Common myeloid progenitor, CD34-positive (primary cell): Measurements from ENCODE around the gene FAR2.

Experiments
- CTCF ChIA-PET: fragments of 350-600 bp; sonication (Branson Sonifier 250); formaldehyde crosslinking; loops from one replicate; lab custom pipeline; 2021; ENCODE audit warnings: antibody characterized with exemption; lab: Charles Lee
- POLR2A ChIA-PET: fragments of 350-600 bp; sonication (Branson Sonifier 250); formaldehyde crosslinking; loops from one replicate; lab custom pipeline; 2021; ENCODE audit warnings: antibody characterized with exemption; lab: Charles Lee
- DNase-seq, 3 donors: peaks; one replicate each; pipeline versions ENCODE4 v3.0.0 to v3.0.0-alpha.2; 2013
- H3K27ac ChIP-seq, 2 experiments: 1 replicate in 1 of 2; 2 replicates in 1 of 2; pipeline ENCODE4 v1.7.0; 2013; ENCODE audit warnings: inconsistent platforms in 2 of 2, low read length in 2 of 2, mild to moderate bottlenecking in 2 of 2, low read depth in 1 of 2, moderate library complexity in 1 of 2; ENCODE audit not compliant: severe bottlenecking in 2 of 2, insufficient read depth in 1 of 2, poor library complexity in 1 of 2
- H3K27me3 ChIP-seq, 5 experiments: replicated peaks in 2 of 5; 1 replicate in 3 of 5; 2 replicates in 2 of 5; pipeline versions ENCODE4 v1.6.1 to v1.7.0; 2013; ENCODE audit warnings: low read length in 4 of 5, mild to moderate bottlenecking in 2 of 5, moderate library complexity in 2 of 5, inconsistent platforms in 1 of 5; ENCODE audit not compliant: insufficient read depth in 5 of 5, control insufficient read depth in 4 of 5
- H3K36me3 ChIP-seq, 4 experiments: 1 replicate in 2 of 4; 2 replicates in 2 of 4; pipeline versions ENCODE4 v1.6.1 to v1.7.0; 2013; ENCODE audit warnings: low read length in 3 of 4, control low read depth in 1 of 4, mild to moderate bottlenecking in 1 of 4; ENCODE audit not compliant: control insufficient read depth in 4 of 4, insufficient read depth in 4 of 4
- H3K4me1 ChIP-seq, 4 experiments: 1 replicate in 3 of 4; 2 replicates in 1 of 4; pipeline versions ENCODE4 v1.6.1 to v1.7.1; 2013; ENCODE audit warnings: low read length in 3 of 4, mild to moderate bottlenecking in 3 of 4, control low read depth in 1 of 4, inconsistent platforms in 1 of 4, moderate library complexity in 1 of 4; ENCODE audit not compliant: control insufficient read depth in 4 of 4, insufficient read depth in 4 of 4; ENCODE audit errors: control extremely low read depth in 1 of 4
- H3K4me3 ChIP-seq, 7 experiments: 1 replicate in 4 of 7; 2 replicates in 3 of 7; pipeline versions ENCODE4 v1.5.1 to v1.7.0; 2013; ENCODE audit warnings: mild to moderate bottlenecking in 7 of 7, low read length in 6 of 7, moderate library complexity in 6 of 7, inconsistent platforms in 2 of 7, low read depth in 2 of 7, control low read depth in 1 of 7; ENCODE audit not compliant: insufficient read depth in 4 of 7, control insufficient read depth in 1 of 7; ENCODE audit errors: extremely low read depth in 1 of 7
- H3K9me3 ChIP-seq, 5 experiments: 1 replicate in 4 of 5; 2 replicates in 1 of 5; pipeline versions ENCODE4 v1.6.1 to v1.7.1; 2013; ENCODE audit warnings: low read length in 4 of 5, mild to moderate bottlenecking in 2 of 5, inconsistent platforms in 1 of 5, low read depth in 1 of 5, moderate library complexity in 1 of 5; ENCODE audit not compliant: control insufficient read depth in 4 of 5, insufficient read depth in 2 of 5; ENCODE audit errors: control extremely low read depth in 1 of 5
- WGBS: methylation state at CpG from one replicate; pipeline ENCODE4 v1.1.5; 2013; ENCODE audit not compliant: insufficient coverage; 5-methylcytosine and 5-hydroxymethylcytosine counted together

Gene FAR2

GRCh38 chr12:29145372-29146170 lies 3.5 kb upstream of the FAR2 start:
- no peak overlapping the region for H3K27ac ChIP-seq
- POLR2A ChIA-PET, result no interaction called here
- no peak for DNase-seq
- WGBS, result 97% methylated on average over 8 of the region's 14 CpGs
- CTCF ChIA-PET, result interaction anchor here (0.6 to 2.2 kb wide), 8 partner anchors 12 to 172 kb away, joined by 3 to 7 read pairs (median 4); no protein-coding TSS in a partner anchor
- H3K9me3 ChIP-seq, result peaks cover 0 to 6% (median 2%) of the 10 kb centered on the region in 5 experiments
- no peaks in the 10 kb centered on the region for H3K36me3 ChIP-seq
- no peaks in the 10 kb centered on the region for H3K27me3 ChIP-seq
- H3K4me1 ChIP-seq, result peaks cover 14 to 28% (median 22%) of the 10 kb centered on the region in 4 experiments
- no peak overlapping the region for H3K4me3 ChIP-seq

- ChIA-PET POLR2A (no interaction called here), CTCF (interaction anchor here (0.6 to 2.2 kb wide), 6 partner anchors 13 to 172 kb away, joined by 3 to 7 read pairs (median 4); no protein-coding TSS in a partner anchor)
- peaks cover 18 to 34% (median 27%) of the 10 kb centered on the region in 4 experiments for H3K4me1 ChIP-seq
- H3K4me3 ChIP-seq, result no peak overlapping the region
- H3K27me3 ChIP-seq, result no peaks in the 10 kb centered on the region
- peaks cover 0 to 5% (median 2%) of the 10 kb centered on the region in 5 experiments for H3K9me3 ChIP-seq
- DNase-seq, result peak in 2 of 3 donors; percentile 65 to 79
- H3K27ac ChIP-seq, result no peak overlapping the region
- H3K36me3 ChIP-seq, result peaks cover 0 to 3% (median 0%) of the 10 kb centered on the region in 4 experiments
Observed at GRCh38 chr12:29146196-29146595, 2.9 kb upstream of the FAR2 start.

- H3K36me3 ChIP-seq, result peaks cover 0 to 5% (median 0%) of the 10 kb centered on the region in 4 experiments
- peaks cover 29 to 52% (median 45%) of the 10 kb centered on the region in 4 experiments for H3K4me1 ChIP-seq
- H3K27me3 ChIP-seq, result no peaks in the 10 kb centered on the region
- DNase-seq, result peak in 2 of 3 donors; percentile 44 to 56
- peak overlapping the region; percentile 57 to 96 (median 90) for H3K4me3 ChIP-seq
- CTCF ChIA-PET, result interaction anchor here (0.7 to 2.0 kb wide), 11 partner anchors 14 to 228 kb away, joined by 3 to 7 read pairs (median 4); no protein-coding TSS in a partner anchor
- H3K27ac ChIP-seq, result peak overlapping the region; percentile 93 to 96
- WGBS, result 3% methylated on average over 7 of the region's 14 CpGs
- peaks cover 0 to 2% (median 0%) of the 10 kb centered on the region in 5 experiments for H3K9me3 ChIP-seq
- POLR2A ChIA-PET, result interaction anchor here (0.7 to 2.6 kb wide), 8 partner anchors 16 to 170 kb away, joined by 3 to 31 read pairs (median 4); no protein-coding TSS in a partner anchor
Observed at GRCh38 chr12:29147731-29148595, 1.1 kb upstream of the FAR2 start.

GRCh38 chr12:29148596-29148910 lies 525 bp upstream of the FAR2 start:
- H3K4me1 ChIP-seq, result peaks cover 35 to 58% (median 51%) of the 10 kb centered on the region in 4 experiments
- peak overlapping the region; percentile 57 to 96 (median 90) for H3K4me3 ChIP-seq
- CTCF ChIA-PET, result interaction anchor here (0.8 to 2.0 kb wide), 12 partner anchors 12 to 227 kb away, joined by 3 to 7 read pairs (median 4); no protein-coding TSS in a partner anchor
- no peaks in the 10 kb centered on the region for H3K27me3 ChIP-seq
- DNase-seq, result no peak
- POLR2A ChIA-PET, result interaction anchor here (0.7 to 2.6 kb wide), 10 partner anchors 16 to 169 kb away, joined by 3 to 31 read pairs (median 4); no protein-coding TSS in a partner anchor
- H3K9me3 ChIP-seq, result peaks cover 0 to 2% (median 0%) of the 10 kb centered on the region in 5 experiments
- WGBS, result 0% methylated on average over 8 of the region's 10 CpGs
- H3K27ac ChIP-seq, result peak overlapping the region; percentile 93 to 96
- H3K36me3 ChIP-seq, result peaks cover 0 to 5% (median 0%) of the 10 kb centered on the region in 4 experiments

GRCh38 chr12:29149691-29150281 lies 708 bp downstream of the FAR2 start:
- H3K4me1 ChIP-seq, result peaks cover 43 to 67% (median 59%) of the 10 kb centered on the region in 4 experiments
- DNase-seq, result peak in 1 of 3 donors; percentile 55
- ChIA-PET CTCF (interaction anchor here (1.0 to 2.0 kb wide), 6 partner anchors 10 to 78 kb away, joined by 3 to 6 read pairs (median 4); no protein-coding TSS in a partner anchor), POLR2A (interaction anchor here (0.6 to 2.6 kb wide), 8 partner anchors 10 to 138 kb away, joined by 3 to 31 read pairs (median 3); no protein-coding TSS in a partner anchor)
- H3K27ac ChIP-seq, result peak overlapping the region; percentile 93 to 96
- H3K4me3 ChIP-seq, result peak overlapping the region; percentile 57 to 96 (median 90)
- peaks cover 0 to 2% (median 0%) of the 10 kb centered on the region in 5 experiments for H3K9me3 ChIP-seq
- under 1% methylated on average over 25 of the region's 34 CpGs for WGBS
- H3K36me3 ChIP-seq, result peaks cover 0 to 5% (median 0%) of the 10 kb centered on the region in 4 experiments
- H3K27me3 ChIP-seq, result no peaks in the 10 kb centered on the region

- no peak for DNase-seq
- Histone ChIP-seq H3K4me3 (peak overlapping the region in 6 of 7 experiments; percentile 61 to 96 (median 90)), H3K27ac (peak overlapping the region; percentile 93 to 96), H3K9me3 (peaks cover 0 to 2% (median 0%) of the 10 kb centered on the region in 5 experiments), H3K27me3 (no peaks in the 10 kb centered on the region), H3K36me3 (peaks cover 0 to 5% (median 0%) of the 10 kb centered on the region in 4 experiments), H3K4me1 (peaks cover 43 to 72% (median 65%) of the 10 kb centered on the region in 4 experiments)
- POLR2A ChIA-PET, result interaction anchor here (0.6 to 1.7 kb wide), 4 partner anchors 9 to 92 kb away, joined by 3 to 5 read pairs (median 4); no protein-coding TSS in a partner anchor
- 13% methylated on average over 4 of the region's 7 CpGs for WGBS
- CTCF ChIA-PET, result interaction anchor here (1.0 to 1.8 kb wide), 4 partner anchors 9 to 93 kb away, joined by 3 to 6 read pairs (median 4); no protein-coding TSS in a partner anchor
Observed at GRCh38 chr12:29150462-29150861, 1.4 kb downstream of the FAR2 start.
